K562 (cell line): ENCODE data around the gene ZNF17. TPM values are rescaled to one million over a fixed set of nuclear protein-coding genes. Genes with fewer than 3 reads are reported as not detected.

Experiments used
- FIP1L1 ChIP-seq: fragments of 200-400 bp; formaldehyde crosslinking; IDR thresholded peaks from 2 replicates; pipeline ENCODE4 v1.6.1; 2018; ENCODE audit warnings: mild to moderate bottlenecking, low read depth, low read length; ENCODE audit not compliant: poor library complexity, severe bottlenecking
- LCOR ChIP-seq: sonication (generic); formaldehyde crosslinking; IDR thresholded peaks from 2 replicates; pipeline ENCODE4 v1.8.0; 2022; ENCODE audit warnings: mild to moderate bottlenecking, missing genetic modification reagents
- PRPF4 ChIP-seq: fragments of 200-400 bp; formaldehyde crosslinking; IDR thresholded peaks from one replicate; pipeline ENCODE4 v1.6.1; 2017; ENCODE audit warnings: low read length, low read depth, mild to moderate bottlenecking; ENCODE audit not compliant: insufficient read depth, poor library complexity, severe bottlenecking
- RAD21 ChIP-seq, 2 experiments: fragments of 250-450 bp in 1 of 2; fragments of 450-650 bp in 1 of 2; sonication (Bioruptor Pico) in 1 of 2; formaldehyde crosslinking in 1 of 2; IDR thresholded peaks in 1 of 2; conservative IDR thresholded peaks in 1 of 2; 2 replicates each; pipeline versions ENCODE4 v1.4.0 to v1.8.0; 2020 to 2022; ENCODE audit warnings: mild to moderate bottlenecking in 2 of 2, moderate library complexity in 1 of 2
- RAD51 ChIP-seq: fragments of 450-650 bp; IDR thresholded peaks from 2 replicates; pipeline ENCODE4 v1.7.1; 2016; ENCODE audit warnings: low read depth, mild to moderate bottlenecking, borderline replicate concordance
- ZNF699 ChIP-seq: fragments of 250-450 bp; sonication (Bioruptor Pico); IDR thresholded peaks from 2 replicates; pipeline ENCODE4 v1.8.0; 2021; ENCODE audit warnings: mild to moderate bottlenecking, moderate library complexity; ENCODE audit not compliant: insufficient replicate concordance
- ZNF740 ChIP-seq, 3 experiments: fragments of 200-800 bp in 1 of 3; sonication (Bioruptor generic) in 1 of 3; sonication (generic) in 1 of 3; formaldehyde crosslinking in 1 of 3; IDR thresholded peaks; 2 replicates each; pipeline versions ENCODE4 v1.6.1 to v1.8.0; 2016 to 2022; ENCODE audit warnings: mild to moderate bottlenecking in 2 of 3, missing compliant biosample characterization in 2 of 3, missing genetic modification characterization in 2 of 3, missing genetic modification reagents in 1 of 3
- polyA plus RNA-seq, 8 experiments: library from polyadenylated mRNA; depleted of rRNA in 4 of 8; stranded (reverse) in 5 of 8; unstranded in 3 of 8; fragments of >200 nt; fragmentation: Nextera tagmentation in 2 of 8; fragmentation: Illumina TruSeq in 1 of 8; extraction: Ambion mirVana in 2 of 8; extraction: Trizol in 1 of 8; gene quantifications; 2 replicates each; pipeline versions ENCODE4 v1.2.1 to v1.2.3, GENCODE V29; 2011 to 2014; ENCODE audit warnings: inconsistent platforms in 1 of 8, missing spikeins in 1 of 8
- total RNA-seq, 7 experiments: library from RNA; depleted of rRNA in 6 of 7; stranded (reverse); fragments of >200 nt in 6 of 7; fragmentation: Illumina TruSeq in 2 of 7; extraction: Trizol in 2 of 7; gene quantifications; 2 replicates each; pipeline versions ENCODE4 v1.2.1 to v1.2.3, GENCODE V29; 2011 to 2021; ENCODE audit warnings: low replicate concordance in 1 of 7
- TF ChIP-seq, protein P1 (sequence below), 2 experiments: fragments of 450-650 bp in 1 of 2; sonication (generic) in 1 of 2; formaldehyde crosslinking in 1 of 2; IDR thresholded peaks; 2 replicates each; pipeline versions ENCODE4 v1.7.1 to v1.9.0; 2016 to 2022; ENCODE audit warnings: inconsistent platforms in 1 of 2, mild to moderate bottlenecking in 1 of 2, missing genetic modification reagents in 1 of 2
- TF ChIP-seq, protein P2 (sequence below): fragments of 250-450 bp; sonication (Bioruptor Pico); IDR thresholded peaks from 2 replicates; pipeline ENCODE4 v1.5.1; 2021; ENCODE audit warnings: mild to moderate bottlenecking

ZNF17 gene
- total and polyA plus RNA-seq, 9 of the 15 experiments (the other 6 are each of a cell fraction or from before 2014, with no cell fraction given): 5.3 to 8.6 (median 6.5) TPM

DNA sequence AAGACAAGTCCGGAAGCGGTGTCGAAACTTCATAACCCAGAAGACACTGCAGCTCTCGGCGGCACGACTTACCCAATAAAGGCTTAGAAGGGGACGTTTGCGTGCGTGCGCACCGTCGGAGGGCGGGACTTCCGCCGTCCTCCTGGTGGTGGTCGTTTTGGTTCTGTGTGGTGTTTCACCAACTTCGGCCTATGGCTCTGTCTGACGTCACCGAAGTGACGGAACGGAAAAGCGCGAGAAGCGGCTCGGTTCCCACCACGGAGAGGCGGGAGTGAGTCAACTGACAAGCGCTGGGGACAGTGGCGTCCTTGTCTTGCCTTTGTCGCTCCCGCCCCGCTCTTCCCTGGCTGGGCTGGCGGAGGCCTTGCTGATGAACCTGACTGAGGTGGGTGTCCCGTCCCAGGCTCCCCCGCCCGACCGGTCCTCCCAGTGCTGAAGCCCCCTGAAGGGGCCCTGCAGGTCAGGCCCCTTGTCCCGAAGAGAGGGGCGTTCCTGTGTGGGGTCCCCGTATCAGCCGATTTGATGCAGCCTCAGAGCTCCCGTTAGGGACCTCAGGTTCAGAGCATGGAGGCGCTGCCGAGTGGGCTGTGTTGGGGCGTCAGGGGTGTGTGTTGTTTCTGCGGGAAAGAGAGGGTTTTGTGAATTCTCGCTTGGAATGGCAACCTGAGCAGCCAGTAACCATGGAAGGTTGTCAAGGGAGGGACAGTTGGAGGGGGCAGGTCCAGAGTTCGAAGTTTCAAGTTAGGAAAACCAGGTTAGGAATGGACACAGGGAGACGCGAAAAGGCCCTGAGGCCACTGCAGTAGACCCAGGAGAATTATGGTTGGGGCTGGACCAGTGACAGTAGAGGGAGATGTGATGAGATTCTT is 21.0 kb upstream of the ZNF17 start, which contains the start of gene ZNF548 (continued):
- TF ChIP-seq, protein P1, sequence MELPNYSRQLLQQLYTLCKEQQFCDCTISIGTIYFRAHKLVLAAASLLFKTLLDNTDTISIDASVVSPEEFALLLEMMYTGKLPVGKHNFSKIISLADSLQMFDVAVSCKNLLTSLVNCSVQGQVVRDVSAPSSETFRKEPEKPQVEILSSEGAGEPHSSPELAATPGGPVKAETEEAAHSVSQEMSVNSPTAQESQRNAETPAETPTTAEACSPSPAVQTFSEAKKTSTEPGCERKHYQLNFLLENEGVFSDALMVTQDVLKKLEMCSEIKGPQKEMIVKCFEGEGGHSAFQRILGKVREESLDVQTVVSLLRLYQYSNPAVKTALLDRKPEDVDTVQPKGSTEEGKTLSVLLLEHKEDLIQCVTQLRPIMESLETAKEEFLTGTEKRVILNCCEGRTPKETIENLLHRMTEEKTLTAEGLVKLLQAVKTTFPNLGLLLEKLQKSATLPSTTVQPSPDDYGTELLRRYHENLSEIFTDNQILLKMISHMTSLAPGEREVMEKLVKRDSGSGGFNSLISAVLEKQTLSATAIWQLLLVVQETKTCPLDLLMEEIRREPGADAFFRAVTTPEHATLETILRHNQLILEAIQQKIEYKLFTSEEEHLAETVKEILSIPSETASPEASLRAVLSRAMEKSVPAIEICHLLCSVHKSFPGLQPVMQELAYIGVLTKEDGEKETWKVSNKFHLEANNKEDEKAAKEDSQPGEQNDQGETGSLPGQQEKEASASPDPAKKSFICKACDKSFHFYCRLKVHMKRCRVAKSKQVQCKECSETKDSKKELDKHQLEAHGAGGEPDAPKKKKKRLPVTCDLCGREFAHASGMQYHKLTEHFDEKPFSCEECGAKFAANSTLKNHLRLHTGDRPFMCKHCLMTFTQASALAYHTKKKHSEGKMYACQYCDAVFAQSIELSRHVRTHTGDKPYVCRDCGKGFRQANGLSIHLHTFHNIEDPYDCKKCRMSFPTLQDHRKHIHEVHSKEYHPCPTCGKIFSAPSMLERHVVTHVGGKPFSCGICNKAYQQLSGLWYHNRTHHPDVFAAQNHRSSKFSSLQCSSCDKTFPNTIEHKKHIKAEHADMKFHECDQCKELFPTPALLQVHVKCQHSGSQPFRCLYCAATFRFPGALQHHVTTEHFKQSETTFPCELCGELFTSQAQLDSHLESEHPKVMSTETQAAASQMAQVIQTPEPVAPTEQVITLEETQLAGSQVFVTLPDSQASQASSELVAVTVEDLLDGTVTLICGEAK (IDR thresholded peaks at IDR 0.05): peak; percentile 90
- TF ChIP-seq, protein P1 (CRISPR knock-in tag; IDR thresholded peaks at IDR 0.05): no peak
- no peak for TF ChIP-seq ZNF740 (CRISPR knock-in tag; IDR thresholded peaks at IDR 0.05)
- no peak for TF ChIP-seq ZNF740 (tag; IDR thresholded peaks at IDR 0.05)
- peak; percentile 75 for TF ChIP-seq RAD51
- TF ChIP-seq LCOR (CRISPR knock-in tag): peak; percentile 50; the same call in 1 of the 2 replicates
- TF ChIP-seq FIP1L1: no peak
- no peak for TF ChIP-seq PRPF4
- no peak for TF ChIP-seq ZNF699 (CRISPR knock-in tag)
- TF ChIP-seq, protein P2, sequence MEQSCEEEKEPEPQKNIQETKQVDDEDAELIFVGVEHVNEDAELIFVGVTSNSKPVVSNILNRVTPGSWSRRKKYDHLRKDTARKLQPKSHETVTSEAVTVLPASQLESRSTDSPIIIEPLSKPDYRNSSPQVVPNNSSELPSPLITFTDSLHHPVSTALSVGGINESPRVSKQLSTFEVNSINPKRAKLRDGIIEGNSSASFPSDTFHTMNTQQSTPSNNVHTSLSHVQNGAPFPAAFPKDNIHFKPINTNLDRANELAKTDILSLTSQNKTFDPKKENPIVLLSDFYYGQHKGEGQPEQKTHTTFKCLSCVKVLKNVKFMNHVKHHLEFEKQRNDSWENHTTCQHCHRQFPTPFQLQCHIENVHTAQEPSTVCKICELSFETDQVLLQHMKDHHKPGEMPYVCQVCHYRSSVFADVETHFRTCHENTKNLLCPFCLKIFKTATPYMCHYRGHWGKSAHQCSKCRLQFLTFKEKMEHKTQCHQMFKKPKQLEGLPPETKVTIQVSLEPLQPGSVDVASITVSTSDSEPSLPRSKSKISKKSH (CRISPR knock-in tag): no peak
- peak; percentile 15 to 40; a peak in 2 of 4 replicates for TF ChIP-seq RAD21 (CRISPR knock-in tag; conservative IDR thresholded peaks at IDR 0.05 in 1 of 2, IDR thresholded peaks at IDR 0.05 in 1 of 2)
